Astrocyte of the cerebellum (primary cell): ENCODE data around the gene PICALM.

Source experiments
- DNase-seq: peaks from one replicate; pipeline ENCODE4 v3.0.0-alpha.2; 2011; ENCODE audit warnings: low read depth
- H3K4me3 ChIP-seq: 2 replicates; pipeline ENCODE4 v1.5.1; 2011; ENCODE audit warnings: mild to moderate bottlenecking, low read depth, low read length, moderate library complexity
- CTCF ChIP-seq: IDR thresholded peaks from 2 replicates; pipeline ENCODE4 v1.5.1; 2012; ENCODE audit warnings: low read length, low read depth, moderate library complexity, mild to moderate bottlenecking; ENCODE audit errors: missing control alignments
- in situ Hi-C: cut with HindIII; loops from 2 replicates; pipeline ENCODE4 v1.10.0; 2017; ENCODE audit warnings: low sequenced_read_pairs

PICALM gene

GRCh38 chr11:85950317-85951048, 118.4 kb downstream of the PICALM start:
- no peak for DNase-seq
- in situ Hi-C loops = loop anchor here (5.0 kb wide), 1 partner anchor 42 kb away; no protein-coding TSS in a partner anchor
- no peak overlapping the region for H3K4me3 ChIP-seq
- no peak for TF ChIP-seq CTCF

GRCh38 chr11:85949798-85950197, 119.1 kb downstream of the PICALM start:
- H3K4me3 ChIP-seq = no peak overlapping the region
- no peak for TF ChIP-seq CTCF
- no peak for DNase-seq
- in situ Hi-C loops = loop anchor here (5.0 kb wide), 1 partner anchor 43 kb away; no protein-coding TSS in a partner anchor

- in situ Hi-C loops = no loop called here
- no peak overlapping the region for H3K4me3 ChIP-seq
- TF ChIP-seq CTCF = no peak
- no peak for DNase-seq
Measured at GRCh38 chr11:85948884-85949283, 120.0 kb downstream of the PICALM start.

- peak; percentile 69 for DNase-seq
- H3K4me3 ChIP-seq = no peak overlapping the region
- in situ Hi-C loops = no loop called here
Measured at GRCh38 chr11:85947431-85948272, 121.2 kb downstream of the PICALM start.

GRCh38 chr11:85946221-85946620, 122.7 kb downstream of the PICALM start:
- H3K4me3 ChIP-seq = no peak overlapping the region
- in situ Hi-C loops = no loop called here
- no peak for DNase-seq
- TF ChIP-seq CTCF = no peak

More at GRCh38 chr11:85947431-85948272, 121.2 kb downstream of the PICALM start:
- TF ChIP-seq CTCF = no peak

- no peak for DNase-seq
- no peak for TF ChIP-seq CTCF
- H3K4me3 ChIP-seq = no peak overlapping the region
- in situ Hi-C loops = no loop called here
Measured at GRCh38 chr11:85945788-85946187, 123.1 kb downstream of the PICALM start.
